ENCODE measurements around the gene CERS1. TPM values are rescaled to one million over a fixed set of nuclear protein-coding genes. Genes with fewer than 3 reads are reported as not detected.

The CERS1 gene
- total RNA-seq, 1 donor from 2014 or later, result 1.4 TPM

DNA sequence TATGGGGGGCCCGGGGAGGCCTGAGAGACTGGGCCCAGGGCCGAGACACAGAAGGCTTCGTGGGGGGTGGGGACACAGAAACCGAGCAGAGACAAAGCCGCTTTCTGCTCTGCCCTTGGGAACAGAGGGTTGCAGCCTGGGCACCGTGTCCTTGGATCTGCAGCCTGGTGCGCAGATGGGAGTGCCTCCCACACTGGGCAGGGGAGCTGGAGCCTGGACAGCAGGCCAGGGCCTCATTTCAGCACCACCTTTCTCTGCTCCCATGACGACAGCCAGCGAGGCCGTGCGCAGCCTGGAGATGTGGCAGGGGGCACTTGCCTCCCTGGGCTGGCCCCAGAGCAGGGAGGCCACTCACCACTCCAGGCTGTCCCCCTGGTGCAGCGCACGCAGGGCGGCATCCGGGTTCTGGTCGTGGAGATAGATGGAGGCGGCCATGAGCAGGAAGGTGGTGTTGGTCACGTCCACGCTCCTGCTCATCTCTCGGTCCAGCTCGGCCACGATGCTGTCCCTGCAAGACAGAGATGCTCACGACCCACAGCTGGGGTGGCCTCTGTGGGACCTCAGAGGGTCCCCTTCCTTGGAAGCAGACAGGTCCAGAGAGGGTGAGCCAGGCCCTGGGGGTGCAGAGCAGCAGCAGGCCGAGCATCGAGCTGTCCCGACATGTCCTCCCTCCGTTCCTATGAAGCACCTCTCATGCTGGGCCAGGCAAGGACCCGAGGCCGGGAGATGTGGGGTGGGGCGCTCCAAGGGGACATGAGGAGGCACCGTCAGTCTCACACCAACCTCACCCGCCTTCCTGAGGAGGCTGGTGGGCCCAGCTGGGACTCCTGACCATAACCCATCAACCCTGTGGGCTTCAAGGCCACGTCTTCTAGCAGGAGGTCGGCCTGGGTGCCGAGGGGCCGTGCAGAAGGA lies 10.9 kb upstream of the CERS1 start:
- TF ChIP-seq, protein P1, sequence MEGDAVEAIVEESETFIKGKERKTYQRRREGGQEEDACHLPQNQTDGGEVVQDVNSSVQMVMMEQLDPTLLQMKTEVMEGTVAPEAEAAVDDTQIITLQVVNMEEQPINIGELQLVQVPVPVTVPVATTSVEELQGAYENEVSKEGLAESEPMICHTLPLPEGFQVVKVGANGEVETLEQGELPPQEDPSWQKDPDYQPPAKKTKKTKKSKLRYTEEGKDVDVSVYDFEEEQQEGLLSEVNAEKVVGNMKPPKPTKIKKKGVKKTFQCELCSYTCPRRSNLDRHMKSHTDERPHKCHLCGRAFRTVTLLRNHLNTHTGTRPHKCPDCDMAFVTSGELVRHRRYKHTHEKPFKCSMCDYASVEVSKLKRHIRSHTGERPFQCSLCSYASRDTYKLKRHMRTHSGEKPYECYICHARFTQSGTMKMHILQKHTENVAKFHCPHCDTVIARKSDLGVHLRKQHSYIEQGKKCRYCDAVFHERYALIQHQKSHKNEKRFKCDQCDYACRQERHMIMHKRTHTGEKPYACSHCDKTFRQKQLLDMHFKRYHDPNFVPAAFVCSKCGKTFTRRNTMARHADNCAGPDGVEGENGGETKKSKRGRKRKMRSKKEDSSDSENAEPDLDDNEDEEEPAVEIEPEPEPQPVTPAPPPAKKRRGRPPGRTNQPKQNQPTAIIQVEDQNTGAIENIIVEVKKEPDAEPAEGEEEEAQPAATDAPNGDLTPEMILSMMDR (IDR thresholded peaks at IDR 0.05; ENCODE audit: borderline replicate concordance), result no peak
- no peaks in the 10 kb centered on the region for H3K4me1 ChIP-seq
- no peaks in the 10 kb centered on the region for H3K27me3 ChIP-seq (ENCODE audit: low read depth)
- no peak overlapping the region for H3K4me3 ChIP-seq
- H3K36me3 ChIP-seq, result peaks cover 53% of the 10 kb centered on the region
- no peak for DNase-seq
- no peak overlapping the region for H3K27ac ChIP-seq (replicated peaks)
- intact Hi-C loops (cut with micrococcal nuclease), result no loop called here
- no peaks in the 10 kb centered on the region for H3K9me3 ChIP-seq (replicated peaks)

DNA sequence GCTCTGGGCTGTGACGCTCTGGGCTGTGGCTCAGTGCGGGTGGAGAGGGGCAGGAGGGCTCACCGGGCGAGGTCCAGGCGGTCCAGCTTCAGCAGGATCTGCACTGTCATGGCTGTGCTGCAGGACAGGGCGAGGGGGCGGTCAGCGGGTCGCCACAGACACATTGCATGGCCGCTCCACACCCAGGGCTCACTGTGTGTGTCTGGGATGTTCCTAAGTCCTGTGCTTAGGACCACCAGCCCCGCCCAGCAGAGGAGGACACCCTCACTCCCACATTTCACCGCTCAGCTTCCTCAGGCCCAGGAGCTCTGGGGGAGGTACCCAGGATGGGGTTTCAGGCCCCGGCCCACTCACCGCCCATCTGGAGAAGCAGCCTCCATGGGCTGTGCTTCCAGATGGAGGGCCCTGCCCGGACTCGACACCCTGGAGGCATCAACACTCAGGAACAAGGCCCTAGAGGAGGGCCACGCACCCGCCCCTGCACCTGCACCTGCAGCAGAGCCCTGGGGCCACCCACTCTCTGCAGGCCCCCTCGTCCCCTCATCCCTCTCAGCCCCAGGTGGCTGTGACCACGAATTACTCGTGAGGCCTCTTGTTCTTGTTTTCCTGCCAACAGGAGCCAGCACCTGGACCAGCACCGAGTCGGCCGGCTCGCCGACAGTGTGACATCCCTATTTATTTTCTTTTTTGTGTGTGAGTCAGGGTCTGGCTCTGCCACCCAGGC lies 9.7 kb upstream of the CERS1 start:
- Histone ChIP-seq H3K4me3 (no peak overlapping the region), H3K4me1 (no peaks in the 10 kb centered on the region), H3K27me3 (ENCODE audit: low read depth) (no peaks in the 10 kb centered on the region), H3K9me3 (replicated peaks) (no peaks in the 10 kb centered on the region), H3K36me3 (peaks cover 59% of the 10 kb centered on the region), H3K27ac (replicated peaks) (no peak overlapping the region)
- TF ChIP-seq, protein P1 (IDR thresholded peaks at IDR 0.05; ENCODE audit: borderline replicate concordance), result no peak
- no peak for DNase-seq
- intact Hi-C loops (cut with micrococcal nuclease), result no loop called here

GRCh38 chr19:18905058-18905456 lies 9.1 kb upstream of the CERS1 start:
- no peaks in the 10 kb centered on the region for H3K4me1 ChIP-seq
- intact Hi-C loops (cut with micrococcal nuclease), result no loop called here
- H3K36me3 ChIP-seq, result peaks cover 60% of the 10 kb centered on the region

GRCh38 chr19:18904334-18905057 lies 8.5 kb upstream of the CERS1 start:
- Histone ChIP-seq H3K4me3 (no peak overlapping the region), H3K4me1 (no peaks in the 10 kb centered on the region), H3K27me3 (ENCODE audit: low read depth) (no peaks in the 10 kb centered on the region), H3K9me3 (replicated peaks) (no peaks in the 10 kb centered on the region), H3K27ac (replicated peaks) (no peak overlapping the region), H3K36me3 (peaks cover 65% of the 10 kb centered on the region)
- TF ChIP-seq, protein P1 (IDR thresholded peaks at IDR 0.05; ENCODE audit: borderline replicate concordance), result no peak
- no peak for DNase-seq
- intact Hi-C loops (cut with micrococcal nuclease), result no loop called here

More at GRCh38 chr19:18905058-18905456, 9.1 kb upstream of the CERS1 start:
- H3K4me3 ChIP-seq, result no peak overlapping the region
- H3K27me3 ChIP-seq (ENCODE audit: low read depth), result no peaks in the 10 kb centered on the region
- DNase-seq, result no peak
- TF ChIP-seq, protein P1 (IDR thresholded peaks at IDR 0.05; ENCODE audit: borderline replicate concordance), result no peak
- H3K27ac ChIP-seq (replicated peaks), result no peak overlapping the region
- H3K9me3 ChIP-seq (replicated peaks), result no peaks in the 10 kb centered on the region
